PC-3 (cell line): ENCODE measurements around the gene PNMA1.

Source experiments
- EZH2 ChIP-seq: fragments of 300-600 bp; sonication (generic); IDR thresholded peaks from one replicate; pipeline ENCODE4 v1.6.1; 2017; ENCODE audit warnings: antibody characterized with exemption, mild to moderate bottlenecking, low read length; ENCODE audit not compliant: unreplicated experiment
- EZH2phosphoT487 ChIP-seq: fragments of 300-600 bp; sonication (generic); IDR thresholded peaks from 2 replicates; pipeline ENCODE4 v1.6.1; 2018; ENCODE audit warnings: mild to moderate bottlenecking, antibody characterized with exemption, low read length, borderline replicate concordance
- TF ChIP-seq, protein P1 (sequence below): fragments of 300-600 bp; sonication (generic); conservative IDR thresholded peaks from 2 replicates; pipeline ENCODE4 v1.5.1; 2017; ENCODE audit warnings: antibody characterized with exemption, low read depth, mild to moderate bottlenecking, low read length

DNA sequence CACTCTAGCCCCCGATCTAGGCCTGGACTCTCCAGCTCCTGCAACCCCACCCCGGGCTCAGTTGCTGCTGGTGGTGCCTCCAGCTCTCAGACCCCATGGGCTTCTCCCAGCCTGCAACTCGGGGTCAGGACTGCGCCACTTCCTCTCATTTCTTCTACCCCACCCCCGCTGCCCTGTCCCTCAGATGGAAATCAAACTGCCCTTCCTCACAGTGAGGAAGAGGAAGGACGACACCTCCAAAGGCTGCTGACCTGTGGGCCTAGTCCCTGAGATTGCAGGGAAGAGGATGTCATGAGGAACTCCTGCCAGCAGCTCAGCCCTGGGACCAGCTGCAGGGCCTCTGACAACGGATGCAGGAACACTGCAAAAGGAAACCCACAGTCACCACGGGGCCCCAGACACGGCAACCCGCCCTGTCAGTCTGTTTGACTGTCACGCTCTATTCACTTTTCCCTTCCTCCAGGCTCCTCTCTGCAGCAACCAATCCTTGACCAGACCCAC, 29.3 kb upstream of the PNMA1 start:
- TF ChIP-seq, protein P1, sequence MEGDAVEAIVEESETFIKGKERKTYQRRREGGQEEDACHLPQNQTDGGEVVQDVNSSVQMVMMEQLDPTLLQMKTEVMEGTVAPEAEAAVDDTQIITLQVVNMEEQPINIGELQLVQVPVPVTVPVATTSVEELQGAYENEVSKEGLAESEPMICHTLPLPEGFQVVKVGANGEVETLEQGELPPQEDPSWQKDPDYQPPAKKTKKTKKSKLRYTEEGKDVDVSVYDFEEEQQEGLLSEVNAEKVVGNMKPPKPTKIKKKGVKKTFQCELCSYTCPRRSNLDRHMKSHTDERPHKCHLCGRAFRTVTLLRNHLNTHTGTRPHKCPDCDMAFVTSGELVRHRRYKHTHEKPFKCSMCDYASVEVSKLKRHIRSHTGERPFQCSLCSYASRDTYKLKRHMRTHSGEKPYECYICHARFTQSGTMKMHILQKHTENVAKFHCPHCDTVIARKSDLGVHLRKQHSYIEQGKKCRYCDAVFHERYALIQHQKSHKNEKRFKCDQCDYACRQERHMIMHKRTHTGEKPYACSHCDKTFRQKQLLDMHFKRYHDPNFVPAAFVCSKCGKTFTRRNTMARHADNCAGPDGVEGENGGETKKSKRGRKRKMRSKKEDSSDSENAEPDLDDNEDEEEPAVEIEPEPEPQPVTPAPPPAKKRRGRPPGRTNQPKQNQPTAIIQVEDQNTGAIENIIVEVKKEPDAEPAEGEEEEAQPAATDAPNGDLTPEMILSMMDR = no peak
- TF ChIP-seq EZH2 (no peak), EZH2phosphoT487 (no peak)
